Upper lobe of left lung (tissue), 6 donors: Measurements from ENCODE around the gene EFNA1. TPM values are rescaled to one million over a fixed set of nuclear protein-coding genes. Genes with fewer than 3 reads are reported as not detected.

Experiments
- ATAC-seq, 2 donors: fragments of 200-7000 bp; cut with Tn5 transposase; one replicate each; pipeline ENCODE4 v1.9.1; 2022; ENCODE audit warnings: mild to moderate bottlenecking in 2 of 2, moderate library complexity in 2 of 2; ENCODE audit not compliant: low FRiP score in 2 of 2
- DNase-seq, 2 donors: peaks; one replicate each; pipeline ENCODE4 v3.0.0-alpha.2; 2019 to 2020
- H3K27ac ChIP-seq, 4 donors: fragments of 200-600 bp; sonication (generic); one replicate each; pipeline ENCODE4 v1.5.1; 2016 to 2019
- H3K27me3 ChIP-seq, 4 donors: fragments of 200-600 bp; sonication (generic); one replicate each; pipeline ENCODE4 v1.5.1; 2017 to 2019
- H3K36me3 ChIP-seq, 4 donors: fragments of 200-600 bp; sonication (generic); one replicate each; pipeline ENCODE4 v1.5.1; 2016 to 2019
- H3K4me1 ChIP-seq, 4 donors: fragments of 200-600 bp; sonication (generic); one replicate each; pipeline ENCODE4 v1.5.1; 2018 to 2019
- H3K4me3 ChIP-seq, 4 donors: fragments of 200-600 bp; sonication (generic); one replicate each; pipeline ENCODE4 v1.5.1; 2017 to 2019; ENCODE audit warnings: mild to moderate bottlenecking in 2 of 4, moderate library complexity in 1 of 4
- H3K9me3 ChIP-seq, 4 donors: fragments of 200-600 bp; sonication (generic); one replicate each; pipeline ENCODE4 v1.5.1; 2018 to 2019
- EP300 ChIP-seq, 4 donors: sonication (generic); formaldehyde crosslinking; IDR thresholded peaks; one replicate each; pipeline ENCODE4 v1.5.1; 2017; ENCODE audit warnings: antibody characterized with exemption in 4 of 4, control low read depth in 2 of 4
- POLR2A ChIP-seq, 4 donors: fragments of 450-650 bp; IDR thresholded peaks; one replicate each; pipeline ENCODE4 v1.5.1; 2016 to 2017; ENCODE audit warnings: antibody characterized with exemption in 4 of 4, mild to moderate bottlenecking in 2 of 4
- POLR2AphosphoS5 ChIP-seq, 2 donors: sonication (generic); formaldehyde crosslinking; IDR thresholded peaks; one replicate each; pipeline ENCODE4 v1.5.1; 2017; ENCODE audit warnings: antibody characterized with exemption in 2 of 2
- WGBS, 2 donors: methylation state at CpG; one replicate each; pipeline ENCODE4 v1.1.5; 2017 to 2018; 5-methylcytosine and 5-hydroxymethylcytosine counted together
- small RNA-seq, 4 donors: library from RNA; depleted of rRNA; stranded (forward); fragments of <200 nt; gene quantifications; one replicate each; pipeline ENCODE3, GENCODE V24; 2016
- total RNA-seq, 6 donors: library from RNA; depleted of rRNA in 4 of 6; stranded (reverse); fragments of >200 nt in 4 of 6; gene quantifications; one replicate each; pipeline versions ENCODE4 v1.1.0 to v1.2.1, GENCODE V29; 2016 to 2021
- TF ChIP-seq, protein P1 (sequence below), 6 experiments: fragments of 450-650 bp in 4 of 6; fragments of 200-600 bp in 2 of 6; sonication (generic) in 2 of 6; IDR thresholded peaks; one replicate each; pipeline ENCODE4 v1.5.1; 2016 to 2019; ENCODE audit warnings: antibody characterized with exemption in 6 of 6
- donor health status: DM: no; HTN: no; CAD: no; lungs with moderate emphysema.
- donor health status: DM: no; HTN: yes; CAD: no; lungs with severe emphysema.

The EFNA1 gene
- total RNA-seq, 6 donors from 2014 or later, result 131 to 226 (median 164) TPM

DNA sequence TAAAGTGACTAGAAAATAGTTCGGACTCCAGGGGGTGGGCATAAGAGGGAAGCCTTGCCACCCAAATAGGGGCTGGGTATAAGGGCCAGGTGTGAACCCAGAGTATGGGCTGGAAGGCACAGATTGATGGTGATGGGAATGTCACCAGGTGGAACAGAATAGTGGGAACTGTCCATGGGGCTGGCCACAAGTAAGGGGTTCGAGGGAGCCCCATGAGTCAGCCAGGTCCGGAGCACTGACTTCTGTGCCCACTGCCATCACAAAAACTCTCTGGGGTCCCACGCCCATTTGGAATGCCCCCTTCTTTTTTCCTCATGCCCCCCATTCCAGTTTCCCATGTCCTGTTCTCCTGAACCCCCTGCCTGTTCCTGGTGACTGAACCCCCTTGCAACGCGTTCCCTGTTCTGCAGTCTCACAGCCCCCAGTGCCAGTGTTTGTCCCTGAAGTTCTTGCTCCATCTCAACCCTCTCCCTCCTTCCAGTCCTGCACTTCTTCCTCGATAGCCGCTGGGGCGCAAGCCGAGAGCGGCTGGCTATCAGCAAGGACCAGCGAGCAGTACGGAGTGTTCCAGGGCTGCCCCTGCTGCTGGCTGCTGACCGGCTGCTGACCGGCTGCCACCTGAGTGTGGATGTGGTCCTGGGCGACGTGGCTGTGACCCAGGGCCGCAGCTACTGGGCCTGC, 53.8 kb downstream of the EFNA1 start:
- WGBS, 2 donors, result 90 to 93% methylated on average over 13 to 18 of the region's 18 CpGs
- H3K27ac ChIP-seq, result no peak overlapping the region

DNA sequence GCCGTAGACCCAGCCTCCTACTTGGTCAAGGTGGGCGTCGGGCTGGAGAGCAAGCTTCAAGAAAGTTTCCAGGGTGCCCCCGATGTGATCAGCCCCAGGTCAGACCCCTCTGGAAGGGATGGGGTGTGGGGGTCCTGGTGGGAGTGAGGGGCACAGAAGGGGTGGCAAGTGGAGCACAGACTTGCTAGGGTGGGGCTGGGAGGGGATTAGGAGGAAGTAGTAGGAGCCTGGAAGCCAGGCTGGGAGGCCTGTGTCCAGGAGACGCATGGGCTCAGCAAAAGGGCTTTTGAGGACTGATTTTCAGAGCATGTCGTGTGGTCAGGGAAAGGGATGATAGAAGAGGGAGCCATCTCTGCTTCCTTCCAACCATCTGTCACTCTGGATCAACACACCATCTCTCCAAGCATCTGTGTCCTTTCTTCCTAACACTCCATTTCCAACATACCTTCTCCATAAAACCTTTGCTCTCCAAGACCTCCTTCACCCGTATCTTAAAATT, 54.4 kb downstream of the EFNA1 start:
- ATAC-seq, result no peak
- TF ChIP-seq EP300 (IDR thresholded peaks at IDR 0.05), result no peak
- TF ChIP-seq, protein P1, sequence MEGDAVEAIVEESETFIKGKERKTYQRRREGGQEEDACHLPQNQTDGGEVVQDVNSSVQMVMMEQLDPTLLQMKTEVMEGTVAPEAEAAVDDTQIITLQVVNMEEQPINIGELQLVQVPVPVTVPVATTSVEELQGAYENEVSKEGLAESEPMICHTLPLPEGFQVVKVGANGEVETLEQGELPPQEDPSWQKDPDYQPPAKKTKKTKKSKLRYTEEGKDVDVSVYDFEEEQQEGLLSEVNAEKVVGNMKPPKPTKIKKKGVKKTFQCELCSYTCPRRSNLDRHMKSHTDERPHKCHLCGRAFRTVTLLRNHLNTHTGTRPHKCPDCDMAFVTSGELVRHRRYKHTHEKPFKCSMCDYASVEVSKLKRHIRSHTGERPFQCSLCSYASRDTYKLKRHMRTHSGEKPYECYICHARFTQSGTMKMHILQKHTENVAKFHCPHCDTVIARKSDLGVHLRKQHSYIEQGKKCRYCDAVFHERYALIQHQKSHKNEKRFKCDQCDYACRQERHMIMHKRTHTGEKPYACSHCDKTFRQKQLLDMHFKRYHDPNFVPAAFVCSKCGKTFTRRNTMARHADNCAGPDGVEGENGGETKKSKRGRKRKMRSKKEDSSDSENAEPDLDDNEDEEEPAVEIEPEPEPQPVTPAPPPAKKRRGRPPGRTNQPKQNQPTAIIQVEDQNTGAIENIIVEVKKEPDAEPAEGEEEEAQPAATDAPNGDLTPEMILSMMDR (IDR thresholded peaks at IDR 0.05), result no peak
- TF ChIP-seq POLR2AphosphoS5 (IDR thresholded peaks at IDR 0.05), result no peak
- no peak for TF ChIP-seq POLR2A (IDR thresholded peaks at IDR 0.05)
- DNase-seq, result no peak
- 75 to 86% methylated on average over 3 to 7 of the region's 7 CpGs for WGBS, 2 donors
- Histone ChIP-seq H3K4me3 (no peak overlapping the region), H3K9me3 (no peaks in the 10 kb centered on the region), H3K27ac (no peak overlapping the region), H3K36me3 (no peaks in the 10 kb centered on the region), H3K27me3 (no peaks in the 10 kb centered on the region), H3K4me1 (peaks cover 13 to 38% (median 27%) of the 10 kb centered on the region in 4 donors)

More for the DNA sequence above, 53.8 kb downstream of the EFNA1 start:
- H3K4me3 ChIP-seq, result no peak overlapping the region
- H3K36me3 ChIP-seq, result no peaks in the 10 kb centered on the region
- TF ChIP-seq EP300 (IDR thresholded peaks at IDR 0.05) (no peak), POLR2A (IDR thresholded peaks at IDR 0.05) (peak in 1 of 4 donors; percentile 40), POLR2AphosphoS5 (IDR thresholded peaks at IDR 0.05) (peak in 1 of 2 donors; percentile 11)
- DNase-seq (peak; percentile 39 to 81), ATAC-seq (no peak)
- peaks cover 18 to 38% (median 30%) of the 10 kb centered on the region in 4 donors for H3K4me1 ChIP-seq
- no peaks in the 10 kb centered on the region for H3K27me3 ChIP-seq
- H3K9me3 ChIP-seq, result no peaks in the 10 kb centered on the region

DNA sequence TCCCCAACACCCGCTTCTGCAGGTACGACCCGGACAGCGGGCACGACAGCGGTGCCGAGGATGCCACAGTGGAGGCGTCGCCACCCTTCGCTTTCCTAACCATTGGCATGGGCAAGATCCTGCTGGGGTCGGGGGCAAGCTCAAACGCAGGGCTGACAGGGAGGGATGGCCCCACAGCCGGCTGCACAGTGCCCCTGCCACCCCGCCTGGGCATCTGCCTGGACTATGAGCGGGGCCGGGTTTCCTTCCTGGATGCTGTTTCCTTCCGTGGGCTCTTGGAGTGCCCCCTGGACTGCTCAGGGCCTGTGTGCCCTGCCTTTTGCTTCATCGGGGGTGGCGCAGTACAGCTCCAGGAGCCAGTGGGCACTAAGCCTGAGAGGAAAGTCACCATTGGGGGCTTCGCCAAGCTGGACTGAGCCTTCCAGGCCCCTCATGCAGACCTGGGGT, 56.1 kb downstream of the EFNA1 start:
- Histone ChIP-seq H3K4me3 (no peak overlapping the region), H3K9me3 (no peaks in the 10 kb centered on the region), H3K36me3 (no peaks in the 10 kb centered on the region), H3K27me3 (no peaks in the 10 kb centered on the region), H3K27ac (peak overlapping the region in 1 of 4 donors; percentile 67), H3K4me1 (peaks cover 11 to 30% (median 17%) of the 10 kb centered on the region in 4 donors)
- peak in 1 of 4 donors; percentile 40 for TF ChIP-seq POLR2A (IDR thresholded peaks at IDR 0.05)
- TF ChIP-seq, protein P1 (IDR thresholded peaks at IDR 0.05), result no peak
- 83 to 88% methylated on average over 16 to 17 of the region's 20 CpGs for WGBS, 2 donors
- ATAC-seq (peak in 1 of 2 donors; percentile 0), DNase-seq (peak in 1 of 2 donors; percentile 82)

DNA sequence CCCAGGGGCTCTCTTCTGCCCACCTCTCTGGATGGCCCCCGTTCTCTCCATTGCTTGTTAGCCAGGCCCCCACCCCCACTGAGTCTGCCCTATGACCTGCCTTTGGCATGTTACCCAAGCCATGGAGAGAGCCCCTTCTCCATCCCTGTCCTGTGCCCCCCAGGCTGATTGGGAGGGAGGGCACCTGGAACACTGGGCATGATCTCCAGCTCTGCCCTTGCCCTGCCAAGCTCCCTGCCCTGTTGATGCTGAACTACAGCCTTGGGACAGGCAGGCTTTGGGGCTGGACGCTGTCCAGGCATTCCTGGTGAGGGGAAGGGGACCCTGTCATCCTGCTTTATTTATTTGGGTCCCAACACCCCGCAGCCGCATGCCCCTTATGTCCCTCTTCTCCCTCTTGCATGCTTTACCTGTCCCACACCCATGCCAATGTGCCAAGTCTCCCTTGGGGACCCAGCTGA, 56.7 kb downstream of the EFNA1 start:
- ATAC-seq (peak in 1 of 2 donors; percentile 0), DNase-seq (no peak)
- Histone ChIP-seq H3K36me3 (no peaks in the 10 kb centered on the region), H3K4me3 (no peak overlapping the region), H3K9me3 (no peaks in the 10 kb centered on the region), H3K4me1 (peaks cover 11 to 25% (median 17%) of the 10 kb centered on the region in 4 donors), H3K27me3 (no peaks in the 10 kb centered on the region), H3K27ac (peak overlapping the region; percentile 44 to 84 (median 74))
- WGBS, 2 donors, result 89 to 93% methylated on average over 3 to 4 of the region's 4 CpGs
- no peak for TF ChIP-seq POLR2A (IDR thresholded peaks at IDR 0.05)

Small RNAs within 50 kb of the gene (small RNA-seq; reads per million reads assigned to genes)
- 0 reads per million in 4 donors for gene HMGN2P18
- gene RF00019, result 0 reads per million in 4 donors

Other genes starting within 250 kb of the EFNA1 start
- 10 to 100 TPM in 5 of 6 donors, 1 to 10 TPM in 1; 9.4 to 51.6 (median 29.8) TPM for gene PMVK, start 191.2 kb upstream of the EFNA1 start, total RNA-seq
- 100 to 1,000 TPM in 1 of 6 donors, 10 to 100 TPM in 5; 72.1 to 108 (median 83.7) TPM for gene PBXIP1, start 171.8 kb upstream of the EFNA1 start, total RNA-seq
- 10 to 100 TPM; 20.1 to 41.9 (median 27.5) TPM for gene PYGO2, start 166.1 kb upstream of the EFNA1 start, total RNA-seq
- 100 to 1,000 TPM in 1 of 6 donors, 10 to 100 TPM in 5; 55.5 to 130 (median 69.1) TPM for gene SHC1, start 157.1 kb upstream of the EFNA1 start, total RNA-seq
- gene CKS1B, start 153.2 kb upstream of the EFNA1 start, total RNA-seq, result 10 to 100 TPM in 5 of 6 donors, 1 to 10 TPM in 1; 9.9 to 31.1 (median 22.5) TPM
- gene FLAD1, start 144.5 kb upstream of the EFNA1 start, total RNA-seq, result 10 to 100 TPM; 15.6 to 62.9 (median 29.8) TPM
- gene LENEP, start 134.3 kb upstream of the EFNA1 start, total RNA-seq, result 1 to 10 TPM in 1 of 6 donors, under 1 TPM in 1, not detected in 4; 0.57 to 1.0 TPM
- gene ZBTB7B, start 125.1 kb upstream of the EFNA1 start, total RNA-seq, result 10 to 100 TPM; 43.9 to 88.2 (median 66.2) TPM
- gene DCST2, start 94.1 kb upstream of the EFNA1 start, total RNA-seq, result 1 to 10 TPM in 4 of 6 donors, under 1 TPM in 2; 0.49 to 2.1 (median 1.1) TPM
- gene DCST1, start 94.1 kb upstream of the EFNA1 start, total RNA-seq, result under 1 TPM in 1 of 6 donors, not detected in 5; 0.89 TPM
- gene ADAM15, start 76.6 kb upstream of the EFNA1 start, total RNA-seq, result 100 to 1,000 TPM in 4 of 6 donors, 10 to 100 TPM in 2; 52.1 to 246 (median 106) TPM
- gene EFNA4, start 64.1 kb upstream of the EFNA1 start, total RNA-seq, result 1 to 10 TPM; 2.8 to 8.1 (median 7.0) TPM
- gene EFNA3, start 49.0 kb upstream of the EFNA1 start, total RNA-seq, result 1 to 10 TPM in 4 of 6 donors, under 1 TPM in 2; 0.33 to 2.1 (median 1.4) TPM
- 10 to 100 TPM; 19.9 to 49.9 (median 42.7) TPM for gene SLC50A1, start 8.0 kb downstream of the EFNA1 start, total RNA-seq
- gene DPM3, start 12.7 kb downstream of the EFNA1 start, total RNA-seq, result 100 to 1,000 TPM in 2 of 6 donors, 10 to 100 TPM in 3, not detected in 1; 25.1 to 112 (median 67.5) TPM
- gene KRTCAP2, start 45.4 kb downstream of the EFNA1 start, total RNA-seq, result 100 to 1,000 TPM in 4 of 6 donors, 10 to 100 TPM in 2; 47.1 to 166 (median 131) TPM
- under 1 TPM in 3 of 6 donors, not detected in 3; 0.30 to 0.64 (median 0.57) TPM for gene TRIM46, start 46.0 kb downstream of the EFNA1 start, total RNA-seq
- gene THBS3, start 80.0 kb downstream of the EFNA1 start, total RNA-seq, result 10 to 100 TPM; 18.3 to 97.4 (median 27.6) TPM
- gene MTX1, start 80.8 kb downstream of the EFNA1 start, total RNA-seq, result 10 to 100 TPM; 23.0 to 68.4 (median 37.4) TPM
- 10 to 100 TPM in 5 of 6 donors, 1 to 10 TPM in 1; 9.3 to 30.3 (median 20.6) TPM for gene ENTREP3, start 127.6 kb downstream of the EFNA1 start, total RNA-seq
- gene SCAMP3, start 134.5 kb downstream of the EFNA1 start, total RNA-seq, result 10 to 100 TPM; 61.5 to 96.1 (median 70.4) TPM
- gene CLK2, start 145.6 kb downstream of the EFNA1 start, total RNA-seq, result 10 to 100 TPM; 32.7 to 92.2 (median 48.1) TPM
- 1 to 10 TPM; 1.1 to 6.3 (median 2.6) TPM for gene HCN3, start 149.6 kb downstream of the EFNA1 start, total RNA-seq
- gene PKLR, start 173.6 kb downstream of the EFNA1 start, total RNA-seq, result under 1 TPM in 2 of 6 donors, not detected in 4; 0.14 to 0.17 TPM
- gene FDPS, start 181.0 kb downstream of the EFNA1 start, total RNA-seq, result 100 to 1,000 TPM; 129 to 256 (median 179) TPM
- 10 to 100 TPM; 21.4 to 41.9 (median 31.2) TPM for gene RUSC1, start 193.0 kb downstream of the EFNA1 start, total RNA-seq